Measurements from ENCODE around the gene LRP2.

GRCh38 chr2:169372561-169372960 is 10.2 kb upstream of the LRP2 start:
- no peak for TF ChIP-seq CTCF (IDR thresholded peaks at IDR 0.05)
- TF ChIP-seq MAX (IDR thresholded peaks at IDR 0.05; ENCODE audit: low read depth) = no peak
- TF ChIP-seq REST (IDR thresholded peaks at IDR 0.05; ENCODE audit: low read depth, low read length) = no peak
- no peak for TF ChIP-seq EZH2phosphoT487 (IDR thresholded peaks at IDR 0.05; ENCODE audit: borderline replicate concordance, low read depth)
- TF ChIP-seq NRF1 (IDR thresholded peaks at IDR 0.05; ENCODE audit: low read depth, low read length) = no peak
- TF ChIP-seq EP300 (IDR thresholded peaks at IDR 0.05; ENCODE audit: borderline replicate concordance in 1 of 2, low read depth in 1 of 2, low read length in 1 of 2) = no peak
- TF ChIP-seq RAD21 (IDR thresholded peaks at IDR 0.05; ENCODE audit: low read length) = no peak
- TF ChIP-seq USF1 (IDR thresholded peaks at IDR 0.05; ENCODE audit: borderline replicate concordance, low read depth) = no peak
- no peak for TF ChIP-seq YY1 (IDR thresholded peaks at IDR 0.05; ENCODE audit: low read depth)
- no peak for TF ChIP-seq POLR2AphosphoS5 (IDR thresholded peaks at IDR 0.05; ENCODE audit: low read depth, low read length)
- no peak for TF ChIP-seq USF2 (IDR thresholded peaks at IDR 0.05; ENCODE audit: borderline replicate concordance, low read depth, low read length)
- TF ChIP-seq SIN3A (IDR thresholded peaks at IDR 0.05; ENCODE audit: borderline replicate concordance, low read depth, low read length) = no peak
